GM06990 (cell line): ENCODE measurements around the gene CLCN5.

Experiments used
- DNase-seq: peaks from one replicate; pipeline ENCODE4 v3.0.0-alpha.2; 2011; ENCODE audit not compliant: insufficient read length; ENCODE audit errors: extremely low read depth
- H3K27me3 ChIP-seq: replicated peaks from 2 replicates; pipeline ENCODE4 v1.6.0; 2011; ENCODE audit warnings: low read length; ENCODE audit not compliant: control insufficient read depth, insufficient read depth
- H3K36me3 ChIP-seq: 2 replicates; pipeline ENCODE4 v1.5.1; 2011; ENCODE audit warnings: low read length; ENCODE audit not compliant: control insufficient read depth, insufficient read depth
- H3K4me3 ChIP-seq: replicated peaks from 2 replicates; pipeline ENCODE4 v1.5.1; 2011; ENCODE audit warnings: low read depth, mild to moderate bottlenecking, control low read depth, low read length
- CTCF ChIP-seq: IDR thresholded peaks from 2 replicates; pipeline ENCODE4 v1.5.1; 2011; ENCODE audit warnings: low read length, control low read depth, mild to moderate bottlenecking, inconsistent platforms; ENCODE audit not compliant: insufficient read depth, poor library complexity, severe bottlenecking

CLCN5 gene

GRCh38 chrX:50067435-50068284 lies 145.3 kb downstream of the CLCN5 start:
- TF ChIP-seq CTCF: no peak
- no peak overlapping the region for H3K4me3 ChIP-seq
- no peaks in the 10 kb centered on the region for H3K36me3 ChIP-seq
- no peak for DNase-seq
- H3K27me3 ChIP-seq: no peaks in the 10 kb centered on the region

GRCh38 chrX:50068285-50068563 lies 145.8 kb downstream of the CLCN5 start:
- TF ChIP-seq CTCF: no peak
- no peak for DNase-seq
- Histone ChIP-seq H3K4me3 (no peak overlapping the region), H3K27me3 (no peaks in the 10 kb centered on the region), H3K36me3 (no peaks in the 10 kb centered on the region)

GRCh38 chrX:50068893-50069292 lies 146.5 kb downstream of the CLCN5 start:
- no peak for TF ChIP-seq CTCF
- Histone ChIP-seq H3K27me3 (no peaks in the 10 kb centered on the region), H3K4me3 (no peak overlapping the region), H3K36me3 (no peaks in the 10 kb centered on the region)
- DNase-seq: no peak

GRCh38 chrX:50071494-50071893 lies 149.1 kb downstream of the CLCN5 start:
- Histone ChIP-seq H3K27me3 (no peaks in the 10 kb centered on the region), H3K4me3 (no peak overlapping the region)
- no peak for DNase-seq

GRCh38 chrX:50072110-50072509 lies 149.7 kb downstream of the CLCN5 start:
- Histone ChIP-seq H3K4me3 (no peak overlapping the region), H3K27me3 (no peaks in the 10 kb centered on the region), H3K36me3 (no peaks in the 10 kb centered on the region)
- no peak for DNase-seq
- no peak for TF ChIP-seq CTCF

More at GRCh38 chrX:50071494-50071893, 149.1 kb downstream of the CLCN5 start:
- TF ChIP-seq CTCF: no peak
- H3K36me3 ChIP-seq: no peaks in the 10 kb centered on the region

- Histone ChIP-seq H3K27me3 (no peaks in the 10 kb centered on the region), H3K36me3 (no peaks in the 10 kb centered on the region), H3K4me3 (no peak overlapping the region)
- TF ChIP-seq CTCF: no peak
- DNase-seq: no peak
These were observed 151.2 kb downstream of the CLCN5 start for GRCh38 chrX:50073601-50074000.
